Measurements from ENCODE around the gene GDI2.

DNA sequence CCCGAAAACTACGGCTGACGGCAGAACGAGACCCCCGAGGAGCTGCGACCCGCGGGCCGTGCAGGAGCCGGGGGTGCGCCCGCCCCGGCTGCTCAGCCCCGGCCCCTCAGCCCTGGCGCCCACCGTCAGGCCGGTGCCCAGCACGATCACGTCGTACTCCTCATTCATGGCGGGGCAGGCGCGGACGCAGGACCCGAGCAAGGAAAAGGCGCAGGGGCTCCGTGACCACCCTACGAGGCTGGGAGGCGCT, 218 bp downstream of the GDI2 start:
- no peak for TF ChIP-seq POLR2A (IDR thresholded peaks at IDR 0.05; ENCODE audit: low read depth, low read length)
- TF ChIP-seq POLR2AphosphoS5 (IDR thresholded peaks at IDR 0.05; ENCODE audit: low read depth, low read length), result no peak
- no peak for TF ChIP-seq TAF1 (IDR thresholded peaks at IDR 0.05; ENCODE audit: low read depth, low read length)
